NK-92 treated with Interleukin-12 subunit alpha and Interleukin-12 subunit beta, amount 100 ng/mL, for 24 hours (cell line): ENCODE measurements around the gene ZCWPW2.

ENCODE experiments used
- DNase-seq: peaks from one replicate; lab custom pipeline; 2025; lab: John Stamatoyannopoulos, UW

ZCWPW2 gene

GRCh38 chr3:28348629-28349468 is at the start of gene ZCWPW2, which contains the start of gene AZI2:
Gene ZCWPW2 (plus strand): TSS chr3:28348721. CDS start chr3:28413069, 64,348 bp downstream.
Gene AZI2 (minus strand): TSS chr3:28348824. CDS start chr3:28340617, 8,207 bp downstream.
- DNase-seq: peak; percentile 87

- DNase-seq: no peak
Observed at GRCh38 chr3:28299705-28300104, 48.8 kb upstream of the ZCWPW2 start.

GRCh38 chr3:28300345-28300962 is 48.1 kb upstream of the ZCWPW2 start:
- no peak for DNase-seq

GRCh38 chr3:28301688-28302087 is 46.8 kb upstream of the ZCWPW2 start:
- DNase-seq: no peak

- no peak for DNase-seq
Observed at GRCh38 chr3:28308196-28308595, 40.3 kb upstream of the ZCWPW2 start.

GRCh38 chr3:28315711-28316110 is 32.8 kb upstream of the ZCWPW2 start:
- DNase-seq: no peak

GRCh38 chr3:28316226-28316625 is 32.3 kb upstream of the ZCWPW2 start:
- no peak for DNase-seq

- no peak for DNase-seq
Observed at GRCh38 chr3:28317438-28318022, 31.0 kb upstream of the ZCWPW2 start.

GRCh38 chr3:28320981-28321380 is 27.5 kb upstream of the ZCWPW2 start:
- DNase-seq: no peak

GRCh38 chr3:28322464-28322863 is 26.1 kb upstream of the ZCWPW2 start:
- DNase-seq: no peak

GRCh38 chr3:28326458-28326926 is 22.0 kb upstream of the ZCWPW2 start:
- DNase-seq: peak; percentile 43

- no peak for DNase-seq
Observed at GRCh38 chr3:28328188-28329151, 20.1 kb upstream of the ZCWPW2 start.

GRCh38 chr3:28334552-28334951 is 14.0 kb upstream of the ZCWPW2 start:
- no peak for DNase-seq

GRCh38 chr3:28335246-28335645 is 13.3 kb upstream of the ZCWPW2 start:
- DNase-seq: no peak

- DNase-seq: no peak
Observed at GRCh38 chr3:28337230-28337629, 11.3 kb upstream of the ZCWPW2 start.

GRCh38 chr3:28343144-28343543 is 5.4 kb upstream of the ZCWPW2 start:
- DNase-seq: no peak

GRCh38 chr3:28345690-28346089 is 2.8 kb upstream of the ZCWPW2 start:
- no peak for DNase-seq

GRCh38 chr3:28347374-28348264 is 902 bp upstream of the ZCWPW2 start:
- DNase-seq: no peak

GRCh38 chr3:28348265-28348628 is 274 bp upstream of the ZCWPW2 start:
- no peak for DNase-seq

- no peak for DNase-seq
Observed at GRCh38 chr3:28349469-28350000, 1.0 kb downstream of the ZCWPW2 start.
